ENCODE results near the gene PCBP3.

GRCh38 chr21:45900034-45900868 lies 256.7 kb downstream of the PCBP3 start:
- TF ChIP-seq, protein P1, sequence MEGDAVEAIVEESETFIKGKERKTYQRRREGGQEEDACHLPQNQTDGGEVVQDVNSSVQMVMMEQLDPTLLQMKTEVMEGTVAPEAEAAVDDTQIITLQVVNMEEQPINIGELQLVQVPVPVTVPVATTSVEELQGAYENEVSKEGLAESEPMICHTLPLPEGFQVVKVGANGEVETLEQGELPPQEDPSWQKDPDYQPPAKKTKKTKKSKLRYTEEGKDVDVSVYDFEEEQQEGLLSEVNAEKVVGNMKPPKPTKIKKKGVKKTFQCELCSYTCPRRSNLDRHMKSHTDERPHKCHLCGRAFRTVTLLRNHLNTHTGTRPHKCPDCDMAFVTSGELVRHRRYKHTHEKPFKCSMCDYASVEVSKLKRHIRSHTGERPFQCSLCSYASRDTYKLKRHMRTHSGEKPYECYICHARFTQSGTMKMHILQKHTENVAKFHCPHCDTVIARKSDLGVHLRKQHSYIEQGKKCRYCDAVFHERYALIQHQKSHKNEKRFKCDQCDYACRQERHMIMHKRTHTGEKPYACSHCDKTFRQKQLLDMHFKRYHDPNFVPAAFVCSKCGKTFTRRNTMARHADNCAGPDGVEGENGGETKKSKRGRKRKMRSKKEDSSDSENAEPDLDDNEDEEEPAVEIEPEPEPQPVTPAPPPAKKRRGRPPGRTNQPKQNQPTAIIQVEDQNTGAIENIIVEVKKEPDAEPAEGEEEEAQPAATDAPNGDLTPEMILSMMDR (IDR thresholded peaks at IDR 0.05): no peak
- TF ChIP-seq POLR2A (IDR thresholded peaks at IDR 0.05): no peak
